HG02798 (cell line): ENCODE measurements around the gene CACNA2D3.

Experiments used
- ATAC-seq: cut with Tn5 transposase; IDR thresholded peaks from one replicate; pipeline ENCODE4 v1.9.1; 2021; ENCODE audit warnings: mild to moderate bottlenecking; ENCODE audit not compliant: unreplicated experiment, poor library complexity

CACNA2D3 gene

DNA sequence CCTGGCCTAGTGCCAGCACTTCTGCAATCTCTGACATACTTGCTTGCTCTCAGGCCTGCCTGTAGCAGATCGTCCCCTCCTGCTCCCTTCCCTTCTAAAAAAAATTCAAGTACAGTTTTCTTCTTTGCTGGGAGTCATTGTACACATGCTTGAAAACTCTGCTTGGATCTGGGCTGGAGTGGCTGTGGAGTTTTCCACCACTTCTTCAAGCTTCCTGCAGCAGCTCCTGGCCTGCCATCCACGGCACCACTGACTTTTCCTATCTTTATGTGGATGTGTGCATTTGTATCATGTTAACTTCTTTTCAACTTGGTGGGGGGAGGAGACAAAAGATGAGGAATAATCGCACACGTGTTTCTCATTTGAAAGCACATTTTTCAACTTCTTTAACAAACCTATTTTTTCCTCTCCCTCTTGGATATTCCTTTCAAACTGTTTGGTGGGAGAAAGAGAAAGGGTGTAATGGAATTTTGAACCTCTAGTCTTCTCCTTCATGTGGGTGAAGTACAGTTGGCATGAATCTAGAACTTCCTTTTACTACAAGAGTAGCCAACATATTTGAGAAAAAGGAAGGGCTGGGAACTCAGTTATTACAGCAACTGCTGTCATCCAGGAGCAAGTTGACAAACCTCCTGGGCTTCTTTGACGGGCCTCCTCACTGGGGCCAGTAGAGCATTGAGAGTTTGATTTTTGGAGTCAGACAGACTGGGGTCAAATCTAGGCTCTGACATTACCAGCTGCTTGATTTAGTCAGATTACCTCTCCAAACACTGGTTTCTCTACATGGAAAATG is 866.7 kb downstream of the CACNA2D3 start:
- ATAC-seq: no peak

DNA sequence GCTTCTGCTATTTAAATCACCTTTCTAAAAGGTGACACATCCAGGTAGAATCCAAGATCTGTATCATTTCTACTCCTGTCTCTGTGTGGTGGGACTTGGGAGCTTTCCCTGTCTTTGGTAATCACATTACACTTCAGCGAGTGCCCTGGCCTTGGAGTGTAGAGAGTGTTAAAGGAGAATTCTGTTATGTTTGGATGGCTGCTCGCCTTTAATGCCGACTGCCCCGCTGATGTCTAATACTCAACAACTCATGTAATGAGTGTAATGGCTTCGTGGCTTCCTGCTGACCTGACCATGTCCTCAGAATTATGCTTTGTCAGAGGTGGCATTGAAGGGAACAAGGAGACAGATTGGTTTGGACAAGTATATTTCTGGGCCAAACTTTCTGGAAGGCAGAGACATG is 871.8 kb downstream of the CACNA2D3 start:
- no peak for ATAC-seq

DNA sequence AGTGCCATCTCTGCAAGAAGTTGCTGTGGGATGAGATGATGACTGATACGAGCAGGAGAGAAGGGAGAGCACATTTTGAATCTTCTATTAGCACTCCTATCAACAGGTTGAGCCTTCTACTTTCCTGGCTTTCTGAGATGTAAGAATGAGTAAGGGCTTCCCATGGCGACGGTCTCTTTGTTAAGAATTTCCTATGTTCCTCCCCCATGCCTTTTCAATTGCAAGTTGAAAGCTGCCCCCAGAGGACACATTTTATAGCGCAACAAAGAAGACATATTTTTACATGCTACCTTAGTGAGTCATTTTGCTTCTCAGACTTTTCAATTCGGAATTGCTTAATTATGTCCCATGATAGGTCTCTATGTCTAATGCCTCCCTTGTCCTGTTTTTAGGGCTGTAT is 876.8 kb downstream of the CACNA2D3 start:
- no peak for ATAC-seq

DNA sequence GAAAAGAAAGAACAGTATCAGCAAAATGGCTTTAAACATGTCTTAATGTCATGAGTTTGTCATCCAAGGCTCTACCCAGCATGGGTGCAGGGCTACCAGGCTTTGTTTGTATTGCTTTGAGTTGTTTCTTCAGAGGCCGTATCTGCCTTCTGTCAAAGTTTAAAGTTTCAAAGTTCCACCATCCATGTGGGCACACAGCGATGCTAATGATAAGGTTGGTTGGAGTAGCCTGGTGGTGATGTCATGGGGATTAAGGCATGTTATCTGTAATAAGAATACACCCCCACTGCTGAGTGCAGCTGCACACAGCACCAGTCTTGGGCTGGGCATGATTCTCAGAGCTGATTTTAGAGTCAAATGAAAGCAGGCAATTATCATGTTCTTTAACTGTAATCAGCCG is 877.5 kb downstream of the CACNA2D3 start:
- ATAC-seq: no peak

DNA sequence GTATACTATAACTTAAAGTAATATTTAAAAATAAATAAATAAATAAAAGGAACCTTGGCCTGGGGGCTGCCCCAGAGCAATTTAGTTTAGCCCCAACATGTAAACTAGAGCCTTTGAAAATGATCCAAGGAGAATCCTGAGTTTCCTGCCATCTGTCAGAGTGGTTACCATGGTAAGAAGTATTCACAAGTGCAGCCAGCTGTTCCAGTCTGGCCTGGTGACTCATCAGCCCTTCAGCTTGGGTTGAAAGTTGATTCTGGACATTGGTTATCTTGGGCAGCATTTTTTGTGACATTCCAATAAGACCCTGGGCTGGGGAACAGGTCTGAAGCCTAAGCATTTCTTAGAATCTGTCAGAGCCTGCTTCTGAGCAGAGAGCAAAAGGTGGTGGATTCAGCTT is 878.2 kb downstream of the CACNA2D3 start:
- ATAC-seq: no peak

DNA sequence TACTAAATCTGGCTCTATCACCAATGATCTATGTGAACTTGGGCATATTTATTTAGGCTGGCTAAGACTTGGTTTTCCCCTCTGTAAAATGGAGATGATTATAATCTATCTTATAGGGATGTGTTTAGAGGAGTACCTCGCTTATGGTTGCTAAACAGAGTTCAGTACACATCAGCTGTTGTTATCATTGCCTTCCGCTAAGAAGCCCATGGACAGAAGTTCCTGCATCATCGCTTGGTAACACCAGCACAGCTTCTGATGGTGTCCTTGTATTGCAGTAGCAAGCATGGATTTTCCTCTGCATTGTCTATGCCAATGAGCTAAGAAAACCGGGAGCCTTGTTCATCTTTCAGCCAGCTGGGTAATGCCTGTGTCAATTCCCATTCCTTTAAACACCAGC is 878.6 kb downstream of the CACNA2D3 start:
- no peak for ATAC-seq

DNA sequence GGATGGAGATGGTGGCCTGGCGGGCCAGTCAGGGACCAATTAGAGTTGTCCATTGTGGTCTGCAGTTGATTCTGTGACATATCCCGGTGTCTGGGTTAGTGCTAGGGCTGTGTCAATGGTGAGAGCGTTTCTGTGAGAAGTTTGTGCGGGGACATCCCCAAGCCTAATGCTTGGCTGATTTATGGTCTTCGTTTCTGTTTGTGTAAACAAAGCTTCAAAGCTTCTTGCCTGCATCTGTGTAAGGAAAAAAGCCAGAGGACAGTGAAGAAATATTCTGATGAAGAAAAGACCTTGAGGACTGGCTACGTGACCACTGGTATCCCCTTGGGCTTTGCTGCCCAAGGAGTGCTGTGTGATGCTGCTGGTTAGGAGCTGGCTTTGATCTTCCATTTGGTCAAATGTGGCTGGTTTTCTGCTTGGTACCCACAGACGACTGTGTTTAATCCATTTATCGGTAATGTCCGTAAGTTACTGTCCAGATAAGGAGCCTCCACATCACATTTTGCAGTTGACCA is 880.1 kb downstream of the CACNA2D3 start:
- no peak for ATAC-seq

DNA sequence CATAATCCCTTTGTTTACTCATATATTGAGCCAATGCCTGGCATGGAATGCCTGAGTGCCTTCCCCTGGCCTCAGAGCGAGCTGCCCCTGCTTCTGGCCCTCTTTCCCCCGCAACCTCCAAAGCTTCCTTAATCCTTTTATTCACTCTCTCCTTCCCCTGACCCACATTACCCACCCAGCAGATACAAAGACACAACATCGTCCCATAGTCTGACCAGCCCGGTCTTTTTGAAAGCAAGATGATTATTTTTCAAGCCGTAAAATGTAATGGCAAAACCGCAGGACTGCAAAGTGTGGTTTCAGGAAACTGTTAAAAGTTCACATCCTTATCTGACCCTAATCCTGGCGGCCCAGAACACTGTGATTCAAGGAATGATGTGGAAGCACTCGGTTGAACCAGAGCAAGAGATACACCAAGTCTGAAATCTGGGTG is 883.9 kb downstream of the CACNA2D3 start:
- ATAC-seq: no peak

DNA sequence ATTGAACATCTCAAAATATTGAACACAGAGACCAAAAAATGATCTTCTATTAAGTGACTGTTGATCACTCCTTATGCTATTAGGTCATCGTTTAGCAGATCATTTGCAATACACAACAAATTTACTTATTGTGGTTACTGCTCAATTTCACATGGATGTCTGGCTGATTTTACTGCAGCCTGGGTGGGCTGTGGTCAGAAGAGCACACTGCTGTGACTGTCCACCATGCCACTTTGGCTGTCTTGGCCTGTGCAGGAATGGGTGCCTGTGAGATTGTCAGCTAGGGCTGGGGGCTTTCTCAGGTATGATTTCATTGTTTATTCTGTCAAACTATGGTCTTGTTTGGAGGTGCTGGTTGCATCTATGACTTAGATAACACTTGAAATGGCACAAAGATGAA is 885.6 kb downstream of the CACNA2D3 start:
- no peak for ATAC-seq

DNA sequence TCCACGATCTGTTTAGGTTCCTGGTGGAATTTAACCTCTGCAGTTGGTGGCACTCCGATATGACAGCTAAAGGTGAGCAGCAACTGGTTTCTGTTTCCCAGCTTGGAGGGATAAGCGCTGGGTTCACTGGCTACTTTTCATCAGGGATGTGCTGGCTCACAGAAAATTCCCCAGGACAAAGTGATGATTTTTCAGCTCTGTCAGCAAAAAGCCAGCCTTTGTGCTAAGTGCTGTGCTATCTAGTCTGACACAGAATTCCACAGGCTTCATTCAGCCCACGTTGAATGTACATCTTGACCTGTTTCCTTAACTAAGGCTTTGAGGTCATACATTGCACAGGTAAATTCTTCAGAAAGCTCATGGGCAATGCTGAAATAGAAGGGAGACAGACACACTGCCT is 887.0 kb downstream of the CACNA2D3 start:
- ATAC-seq: no peak

DNA sequence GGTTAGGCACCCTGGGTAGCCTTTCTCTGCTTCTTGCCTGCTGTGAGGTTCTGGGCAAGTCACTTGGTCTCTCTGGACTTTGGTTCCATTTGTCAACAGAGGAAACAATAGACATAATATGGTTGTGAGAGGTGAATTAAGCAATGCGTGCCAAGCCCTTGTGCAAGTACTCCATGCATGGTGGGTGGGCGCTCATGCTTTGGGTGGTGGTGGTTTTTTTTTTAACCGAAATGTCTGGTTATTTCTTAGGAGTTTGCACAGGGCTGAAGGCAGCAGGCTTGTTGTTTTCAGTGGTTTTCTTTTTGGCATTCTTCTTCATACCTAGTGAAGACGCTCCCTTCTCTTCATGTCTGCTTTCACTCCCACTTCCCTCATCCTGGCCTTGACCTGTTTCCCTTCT is 889.7 kb downstream of the CACNA2D3 start:
- no peak for ATAC-seq

DNA sequence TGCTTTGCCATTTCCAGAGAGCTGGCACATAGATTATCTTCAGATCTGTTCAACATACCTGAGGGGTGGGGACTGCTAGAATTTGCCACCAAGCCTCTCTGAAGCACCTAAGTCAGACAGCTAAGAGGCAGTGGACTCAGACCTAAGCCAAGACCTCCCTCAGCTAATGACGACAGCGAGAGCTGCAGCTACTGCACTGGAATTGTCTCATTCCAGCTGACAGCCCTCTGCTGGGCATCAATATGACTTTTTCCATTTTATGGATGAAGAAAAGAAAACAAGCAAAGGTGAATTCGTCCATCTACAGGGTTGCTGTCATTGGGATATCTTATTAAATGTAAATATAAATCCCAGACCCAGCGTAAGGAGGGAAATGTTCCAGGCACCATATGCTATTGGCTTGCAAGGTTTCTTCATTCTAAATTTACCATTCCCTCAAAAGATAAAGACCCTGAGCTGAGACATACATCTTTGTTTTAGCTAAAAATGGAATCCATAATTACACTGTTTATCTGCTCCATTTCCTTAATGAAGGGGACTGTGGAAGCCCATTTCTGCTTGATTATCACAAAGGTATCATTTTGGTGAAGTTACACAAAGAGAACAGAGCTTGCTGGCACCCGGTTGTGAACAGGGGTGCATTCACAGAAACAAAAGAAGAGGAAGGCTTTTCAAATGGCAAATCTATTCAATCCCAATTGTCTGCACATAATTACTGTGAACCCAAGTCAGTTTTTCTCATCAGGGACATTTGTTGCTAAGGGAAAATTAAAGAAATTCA is 891.0 kb downstream of the CACNA2D3 start:
- ATAC-seq: no peak

DNA sequence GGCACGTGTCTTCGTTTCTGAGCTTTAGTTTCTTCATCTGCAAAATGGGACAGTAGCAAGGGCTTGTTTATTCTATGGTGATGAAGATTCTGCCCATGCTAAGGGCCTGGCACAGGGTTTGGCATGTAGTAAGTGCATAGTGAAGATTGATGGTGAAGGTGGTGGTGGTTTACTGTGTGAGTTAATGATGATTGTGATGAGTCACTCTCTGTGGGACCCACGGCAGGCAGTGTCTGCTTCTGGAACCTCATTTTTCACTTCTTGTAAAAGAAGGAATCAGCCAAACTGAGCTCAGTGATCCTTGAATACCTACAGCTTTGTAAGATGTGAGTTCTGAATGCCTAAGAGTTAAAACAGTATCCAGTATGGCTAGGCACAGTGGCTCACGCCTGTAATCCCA is 891.7 kb downstream of the CACNA2D3 start:
- no peak for ATAC-seq

DNA sequence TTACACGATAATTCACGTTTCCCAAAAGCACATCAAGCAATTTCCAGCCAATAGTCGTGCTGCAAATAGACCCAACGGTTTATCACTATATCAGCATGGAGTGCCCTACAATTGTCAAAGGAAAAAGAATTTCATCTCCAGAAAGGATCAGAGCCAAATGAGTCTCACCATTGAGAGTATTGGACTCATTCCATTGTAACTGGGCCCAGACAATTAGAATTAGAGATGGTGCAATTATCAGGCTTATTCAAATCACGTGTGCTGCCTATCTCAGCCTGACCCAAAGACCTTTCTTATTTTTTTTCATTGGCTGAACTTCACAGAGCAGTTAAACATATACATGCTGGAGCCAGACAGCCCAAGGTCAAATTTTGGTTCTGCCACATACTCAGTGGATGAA is 892.6 kb downstream of the CACNA2D3 start:
- no peak for ATAC-seq

DNA sequence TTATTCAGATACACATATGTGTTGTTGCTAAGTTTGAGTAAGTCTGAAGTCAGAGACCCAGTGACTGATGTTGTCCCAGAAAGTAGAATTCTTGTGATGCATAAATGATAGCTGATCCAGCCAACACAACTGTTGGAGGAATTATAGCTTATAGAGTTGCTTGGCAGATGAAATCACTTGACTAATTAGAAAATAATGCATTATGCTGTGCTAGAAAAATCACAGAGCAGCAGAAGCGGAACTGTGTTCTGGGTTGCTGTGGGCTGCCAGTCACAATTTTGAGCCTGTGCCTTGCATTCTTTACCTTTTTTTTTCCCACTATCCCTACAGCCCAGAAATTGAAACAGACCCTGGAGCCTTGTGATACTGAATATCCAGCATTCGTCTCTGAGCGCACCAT is 895.5 kb downstream of the CACNA2D3 start:
- no peak for ATAC-seq

DNA sequence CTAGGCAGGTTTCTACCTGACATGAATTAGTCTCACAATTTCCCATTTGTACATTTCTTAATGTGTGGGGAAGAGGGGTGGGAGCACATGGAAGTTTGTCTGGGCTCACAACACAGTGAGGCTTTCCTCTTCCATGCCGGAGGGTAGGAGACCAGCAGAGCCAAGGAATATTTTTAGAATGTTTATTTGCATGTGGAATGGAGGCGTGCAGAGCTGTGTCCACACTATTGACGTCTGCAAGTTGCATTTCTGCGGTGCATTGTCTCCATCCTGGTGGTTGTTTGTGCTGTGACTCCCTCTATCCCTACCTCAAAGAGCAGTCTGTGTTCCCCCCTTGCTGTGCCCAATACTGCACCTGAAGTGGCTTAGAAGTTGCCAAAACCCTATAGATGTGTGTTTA is 908.6 kb downstream of the CACNA2D3 start:
- no peak for ATAC-seq

DNA sequence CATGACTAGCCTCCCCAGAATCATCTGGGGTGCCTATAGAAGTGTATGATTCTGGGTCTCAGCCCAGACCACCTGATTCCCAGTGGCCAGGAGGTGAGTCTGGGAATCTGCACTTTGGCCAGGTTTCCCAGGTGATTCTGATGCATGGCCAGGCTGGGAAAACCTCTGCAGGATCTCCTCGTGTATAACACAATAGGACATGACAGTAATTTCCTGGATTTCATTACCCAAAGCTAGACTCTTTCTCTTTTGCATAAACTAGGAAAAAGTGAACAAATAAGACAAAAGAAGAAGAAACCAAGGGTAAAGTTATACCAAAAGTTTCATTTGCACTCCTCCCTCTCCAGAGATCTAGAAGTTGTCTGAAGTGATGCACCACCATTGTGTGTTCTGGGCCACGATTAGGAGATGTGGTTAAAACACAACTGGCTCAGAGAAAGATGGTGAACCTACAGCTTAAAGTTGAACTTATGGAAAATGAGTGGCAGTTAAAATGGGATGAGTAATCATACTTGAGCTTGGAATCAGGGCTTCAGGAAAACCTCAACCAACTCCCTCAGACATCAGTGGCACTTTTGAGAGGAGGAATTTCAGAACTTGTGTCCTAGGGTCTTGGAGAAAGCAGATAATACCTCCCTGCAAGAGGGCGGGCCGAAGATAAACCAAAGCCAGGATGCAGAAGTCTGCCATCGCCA is 914.7 kb downstream of the CACNA2D3 start:
- no peak for ATAC-seq

DNA sequence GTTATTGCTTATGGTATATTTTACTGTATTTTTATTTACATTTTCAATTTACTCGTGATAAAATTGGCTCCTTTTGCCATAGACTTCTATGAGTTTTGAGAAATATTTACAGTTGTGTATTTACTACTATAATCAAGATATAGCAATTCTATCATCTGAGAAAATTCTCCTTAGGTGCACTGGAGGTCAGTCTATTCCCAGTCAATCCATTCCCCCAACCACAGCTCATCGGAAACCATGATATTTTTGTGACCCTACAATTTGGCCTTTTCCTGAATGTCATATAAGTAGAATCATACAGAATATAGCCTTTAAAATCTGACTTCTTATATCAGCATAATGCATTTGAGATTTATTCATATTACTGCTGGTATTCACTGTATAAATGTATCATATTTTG is 920.2 kb downstream of the CACNA2D3 start:
- ATAC-seq: no peak

DNA sequence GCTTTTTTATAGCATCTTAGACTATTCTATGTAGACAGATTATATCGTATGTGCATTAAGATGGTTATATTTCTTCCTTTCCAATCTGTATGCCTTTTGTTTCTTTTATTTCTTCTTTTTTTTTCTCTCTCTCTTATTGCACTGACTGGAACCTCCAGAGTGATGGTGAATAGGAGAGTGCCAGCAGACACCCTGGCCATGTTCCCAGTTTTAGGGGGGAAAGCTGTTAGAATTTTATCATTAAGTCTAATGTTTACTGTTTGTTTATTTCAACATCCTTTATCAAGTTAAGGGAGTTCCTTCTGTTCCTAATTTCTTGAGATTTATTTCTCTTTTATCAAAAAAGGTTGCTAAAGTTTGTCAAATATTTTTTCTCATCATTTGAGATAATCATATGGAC is 922.1 kb downstream of the CACNA2D3 start:
- ATAC-seq: no peak

DNA sequence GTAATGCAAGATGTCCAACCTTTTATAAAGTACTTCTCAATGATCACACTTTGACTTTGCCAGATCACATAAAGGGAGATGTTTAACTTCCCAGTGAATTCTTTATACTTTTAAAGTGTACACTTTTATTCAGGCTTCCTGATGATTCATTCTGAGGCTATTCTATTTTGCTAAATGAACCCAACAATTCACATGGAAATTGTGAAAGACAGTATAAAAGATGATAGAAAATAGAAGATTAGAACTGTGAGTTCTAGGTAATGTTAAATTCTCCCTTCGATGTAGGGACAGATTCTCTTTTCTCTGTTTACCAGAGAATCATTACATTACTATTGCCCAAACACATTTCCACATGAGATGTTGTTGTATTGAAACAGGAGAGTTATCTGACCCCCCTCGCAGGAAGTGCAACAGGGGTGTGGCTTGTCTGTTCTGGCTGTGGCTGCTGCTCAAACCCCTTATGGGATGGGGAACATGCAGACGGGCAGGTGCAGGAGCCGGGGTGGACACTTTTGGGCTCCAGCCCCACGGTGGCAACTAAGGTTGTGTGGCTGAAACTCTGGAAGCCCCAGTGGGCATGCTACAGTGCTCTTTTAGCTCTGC is 936.8 kb downstream of the CACNA2D3 start:
- no peak for ATAC-seq
